B cell (primary cell): ENCODE results near the gene TMEM41B.

Source experiments
- CTCF ChIP-seq: fragments of 200-600 bp; IDR thresholded peaks from one replicate; pipeline ENCODE4 v1.8.0; 2022; ENCODE audit warnings: antibody characterized with exemption, mild to moderate bottlenecking
- EZH2 ChIP-seq: IDR thresholded peaks from 2 replicates; pipeline ENCODE4 v1.6.1; 2012; ENCODE audit warnings: borderline replicate concordance, low read depth, mild to moderate bottlenecking, moderate library complexity, low read length; ENCODE audit not compliant: insufficient read depth, poor library complexity, severe bottlenecking

GRCh38 chr11:9259981-9260837, 54.2 kb downstream of the TMEM41B start:
- TF ChIP-seq CTCF (no peak), EZH2 (no peak)
